H1 (cell line): ENCODE results near the gene SIPA1L3. TPM values are rescaled to one million over a fixed set of nuclear protein-coding genes. Genes with fewer than 3 reads are reported as not detected.

Source experiments
- CTCF ChIA-PET: fragments of 300-600 bp; sonication (Branson Sonifier 250); formaldehyde crosslinking; loops from one replicate; lab custom pipeline; 2021; ENCODE audit not compliant: partially characterized antibody; lab: Charles Lee
- POLR2A ChIA-PET: fragments of 300-600 bp; sonication (Branson Sonifier 250); formaldehyde crosslinking; loops from one replicate; lab custom pipeline; 2021; ENCODE audit warnings: inconsistent platforms; ENCODE audit not compliant: partially characterized antibody; lab: Charles Lee
- DNase-seq, 2 experiments: peaks; one replicate each; pipeline versions ENCODE4 v3.0.0 to v3.0.0-alpha.2; 2010 to 2022; ENCODE audit warnings: low spot score in 2 of 2, low read depth in 1 of 2, mixed read lengths in 1 of 2
- FAIRE-seq: peaks from 2 replicates; lab custom pipeline; 2011; peaks lifted over from hg19 to GRCh38; lab: Jason Lieb, UNC
- H2AFZ ChIP-seq: 2 replicates; pipeline ENCODE4 v1.8.1; 2012; ENCODE audit warnings: low read length, inconsistent platforms
- H2AK5ac ChIP-seq: 2 replicates; pipeline ENCODE4 v1.6.1; 2013; ENCODE audit warnings: low read depth, low read length
- H2BK120ac ChIP-seq: replicated peaks from 2 replicates; pipeline ENCODE3; 2013; ENCODE audit warnings: low read depth, low read length, inconsistent platforms
- H2BK12ac ChIP-seq: 2 replicates; pipeline ENCODE4 v1.6.1; 2013; ENCODE audit warnings: low read depth, low read length
- H2BK15ac ChIP-seq: 2 replicates; pipeline ENCODE4 v1.6.1; 2013; ENCODE audit warnings: low read length
- H2BK20ac ChIP-seq: 2 replicates; pipeline ENCODE4 v1.6.1; 2013; ENCODE audit warnings: low read length
- H2BK5ac ChIP-seq: 2 replicates; pipeline ENCODE4 v1.6.1; 2013; ENCODE audit warnings: low read depth, low read length
- H3K14ac ChIP-seq: 2 replicates; pipeline ENCODE4 v1.6.1; 2013; ENCODE audit warnings: inconsistent platforms; ENCODE audit not compliant: insufficient read length
- H3K18ac ChIP-seq: 2 replicates; pipeline ENCODE4 v1.6.1; 2013; ENCODE audit warnings: low read length; ENCODE audit errors: extremely low read depth
- H3K23ac ChIP-seq: 2 replicates; pipeline ENCODE4 v1.6.1; 2013; ENCODE audit warnings: inconsistent platforms; ENCODE audit not compliant: insufficient read length
- H3K23me2 ChIP-seq: 2 replicates; pipeline ENCODE4 v1.6.1; 2013; ENCODE audit warnings: low read depth, low read length
- H3K27ac ChIP-seq: 2 replicates; pipeline ENCODE4 v1.6.1; 2011; ENCODE audit warnings: low read depth, low read length, inconsistent platforms
- H3K27me3 ChIP-seq, 4 experiments: replicated peaks in 1 of 4; 1 replicate in 1 of 4; 2 replicates in 3 of 4; pipeline versions ENCODE4 v1.6.1 to v1.8.1; 2011 to 2013; ENCODE audit warnings: low read length in 3 of 4, mild to moderate bottlenecking in 3 of 4, inconsistent platforms in 2 of 4, mixed read lengths in 2 of 4, moderate library complexity in 1 of 4; ENCODE audit not compliant: control insufficient read depth in 3 of 4, insufficient read depth in 3 of 4; ENCODE audit errors: extremely low read depth in 1 of 4
- H3K36me3 ChIP-seq, 4 experiments: 2 replicates each; pipeline versions ENCODE4 v1.6.1 to v1.8.1; 2011 to 2013; ENCODE audit warnings: mild to moderate bottlenecking in 4 of 4, low read length in 3 of 4, moderate library complexity in 2 of 4, control low read depth in 1 of 4, inconsistent platforms in 1 of 4; ENCODE audit not compliant: insufficient read depth in 4 of 4, control insufficient read depth in 2 of 4
- H3K4ac ChIP-seq: replicated peaks from 2 replicates; pipeline ENCODE3; 2013; ENCODE audit warnings: low read length, low read depth, mixed read lengths, inconsistent platforms; ENCODE audit not compliant: insufficient read length
- H3K4me1 ChIP-seq, 4 experiments: replicated peaks in 1 of 4; 1 replicate in 1 of 4; 2 replicates in 3 of 4; pipeline versions ENCODE4 v1.6.1 to v1.8.1; 2011 to 2013; ENCODE audit warnings: low read length in 3 of 4, inconsistent platforms in 2 of 4, mixed read lengths in 1 of 4; ENCODE audit not compliant: insufficient read depth in 4 of 4, control insufficient read depth in 3 of 4
- H3K4me2 ChIP-seq, 2 experiments: 2 replicates each; pipeline versions ENCODE4 v1.6.1 to v1.8.1; 2011 to 2013; ENCODE audit warnings: low read depth in 2 of 2, low read length in 2 of 2, control low read depth in 1 of 2, inconsistent platforms in 1 of 2, mild to moderate bottlenecking in 1 of 2; ENCODE audit not compliant: insufficient read depth in 1 of 2
- H3K4me3 ChIP-seq, 4 experiments: fragments of 200-600, 300-600 bp in 1 of 4; sonication (generic), shearing (Covaris generic), sonication (Bioruptor Twin) in 1 of 4; 2 replicates each; pipeline versions ENCODE4 v1.5.1 to v1.8.1; 2011 to 2016; ENCODE audit warnings: low read length in 4 of 4, low read depth in 3 of 4, control low read depth in 2 of 4, inconsistent platforms in 2 of 4, mild to moderate bottlenecking in 2 of 4, mixed read lengths in 1 of 4, moderate library complexity in 1 of 4; ENCODE audit not compliant: insufficient read depth in 2 of 4; ENCODE audit errors: extremely low read depth in 1 of 4
- H3K56ac ChIP-seq: replicated peaks from 2 replicates; pipeline ENCODE3; 2013; ENCODE audit warnings: low read depth, mild to moderate bottlenecking, mixed read lengths, low read length, inconsistent platforms; ENCODE audit not compliant: insufficient read length
- H3K79me1 ChIP-seq: 2 replicates; pipeline ENCODE4 v1.6.1; 2013; ENCODE audit warnings: low read depth, low read length, control low read depth
- H3K79me2 ChIP-seq, 2 experiments: 2 replicates each; pipeline versions ENCODE4 v1.6.1 to v1.8.1; 2012 to 2013; ENCODE audit warnings: low read length in 2 of 2, mild to moderate bottlenecking in 2 of 2, inconsistent platforms in 1 of 2; ENCODE audit not compliant: insufficient read depth in 2 of 2, control insufficient read depth in 1 of 2
- H3K9ac ChIP-seq, 4 experiments: replicated peaks in 1 of 4; 1 replicate in 1 of 4; 2 replicates in 3 of 4; pipeline versions ENCODE4 v1.6.1 to v1.8.1; 2011 to 2013; ENCODE audit warnings: low read depth in 3 of 4, low read length in 3 of 4, control low read depth in 2 of 4, mild to moderate bottlenecking in 2 of 4, moderate library complexity in 2 of 4, inconsistent platforms in 1 of 4; ENCODE audit errors: extremely low read depth in 1 of 4
- H3K9me3 ChIP-seq, 2 experiments: 2 replicates each; pipeline versions ENCODE4 v1.6.1 to v1.8.1; 2012 to 2013; ENCODE audit warnings: mild to moderate bottlenecking in 2 of 2, moderate library complexity in 2 of 2, control low read depth in 1 of 2, inconsistent platforms in 1 of 2, low read depth in 1 of 2, low read length in 1 of 2, mixed read lengths in 1 of 2; ENCODE audit not compliant: insufficient read depth in 2 of 2
- H4K20me1 ChIP-seq, 2 experiments: replicated peaks in 1 of 2; 2 replicates each; pipeline versions ENCODE3 to v1.8.1; 2011 to 2013; ENCODE audit warnings: inconsistent platforms in 2 of 2, low read length in 2 of 2, mild to moderate bottlenecking in 1 of 2; ENCODE audit not compliant: insufficient read depth in 2 of 2, control insufficient read depth in 1 of 2
- H4K5ac ChIP-seq: 2 replicates; pipeline ENCODE4 v1.6.1; 2013; ENCODE audit warnings: low read length, low read depth, mixed read lengths, inconsistent platforms; ENCODE audit not compliant: insufficient read length
- H4K8ac ChIP-seq: 2 replicates; pipeline ENCODE4 v1.8.0; 2013; ENCODE audit warnings: mild to moderate bottlenecking, moderate library complexity, low read length, inconsistent platforms; ENCODE audit not compliant: insufficient read depth; ENCODE audit errors: extremely low read depth
- H4K91ac ChIP-seq: replicated peaks from 2 replicates; pipeline ENCODE3; 2013; ENCODE audit warnings: low read length, mixed read lengths, inconsistent platforms; ENCODE audit not compliant: insufficient read length
- ASH2L ChIP-seq: fragments of 200-600, 300-600 bp; sonication (generic); IDR thresholded peaks from one replicate; pipeline ENCODE4 v1.7.1; 2017; ENCODE audit warnings: low read length
- EGR1 ChIP-seq: IDR thresholded peaks from 2 replicates; pipeline ENCODE4 v1.6.1; 2011; ENCODE audit warnings: low read depth, low read length, borderline replicate concordance
- FOSL1 ChIP-seq: IDR thresholded peaks from 2 replicates; pipeline ENCODE4 v1.6.1; 2011; ENCODE audit warnings: mild to moderate bottlenecking, low read depth, low read length, moderate library complexity; ENCODE audit not compliant: insufficient read depth
- GABPA ChIP-seq: IDR thresholded peaks from 2 replicates; pipeline ENCODE4 v1.6.1; 2011; ENCODE audit warnings: mild to moderate bottlenecking, low read length, moderate library complexity, borderline replicate concordance; ENCODE audit not compliant: insufficient read depth
- KDM1A ChIP-seq: fragments of 200-600, 300-600 bp; sonication (generic); IDR thresholded peaks from 2 replicates; pipeline ENCODE4 v1.7.1; 2016; ENCODE audit warnings: mild to moderate bottlenecking, low read length, borderline replicate concordance
- MAFK ChIP-seq: IDR thresholded peaks from 2 replicates; pipeline ENCODE4 v1.6.1; 2012; ENCODE audit warnings: low read depth, mild to moderate bottlenecking, improper control_type of control experiment, low read length
- NANOG ChIP-seq: IDR thresholded peaks from 2 replicates; pipeline ENCODE4 v1.6.1; 2011; ENCODE audit warnings: low read length, low read depth, mild to moderate bottlenecking, inconsistent platforms; ENCODE audit not compliant: insufficient read depth, poor library complexity, severe bottlenecking
- TAF1 ChIP-seq: IDR thresholded peaks from 2 replicates; pipeline ENCODE4 v1.6.1; 2011; ENCODE audit warnings: mild to moderate bottlenecking, low read depth, low read length
- TBP ChIP-seq: IDR thresholded peaks from 2 replicates; pipeline ENCODE4 v1.6.1; 2011; ENCODE audit warnings: low read depth, low read length, improper control_type of control experiment
- YY1 ChIP-seq: IDR thresholded peaks from 2 replicates; pipeline ENCODE4 v1.6.1; 2011; ENCODE audit warnings: low read depth, mild to moderate bottlenecking, low read length
- WGBS, 2 experiments: shearing (Covaris generic) in 1 of 2; methylation state at CpG; one replicate each; pipeline versions ENCODE4 v1.1.6 to v1.1.7; 2013 to 2015; ENCODE audit warnings: low lambda C conversion rate in 2 of 2, mixed read lengths in 2 of 2, inconsistent platforms in 1 of 2, low coverage in 1 of 2, missing lambda C conversion rate in 1 of 2; ENCODE audit not compliant: insufficient replicate concordance in 2 of 2, insufficient coverage in 1 of 2, insufficient read length in 1 of 2; ENCODE audit errors: extremely low coverage in 1 of 2, missing lambda C conversion rate in 1 of 2; 5-methylcytosine and 5-hydroxymethylcytosine counted together
- polyA plus RNA-seq, 7 experiments: library from polyadenylated mRNA; depleted of rRNA in 3 of 7; stranded (reverse) in 5 of 7; unstranded in 2 of 7; fragments of >200 nt in 5 of 7; fragments of 200-250 nt in 2 of 7; gene quantifications; 1 replicate in 5 of 7; 2 replicates in 1 of 7; 4 replicates in 1 of 7; pipeline versions ENCODE4 v1.2.1 to v1.2.3, GENCODE V29; 2011 to 2013; ENCODE audit warnings: missing spikeins in 2 of 7, mixed read lengths in 2 of 7
- total RNA-seq: library from RNA; stranded (reverse); fragmentation: NEBNext Ultra II Directional; extraction: Animal tissue kit (Norgen Biotek cat#: 25700); gene quantifications from 2 replicates; pipeline ENCODE4 v1.2.1, GENCODE V29; 2021
- TF ChIP-seq, protein P1 (sequence below): IDR thresholded peaks from 2 replicates; pipeline ENCODE4 v1.6.1; 2012; ENCODE audit warnings: inconsistent platforms

Gene SIPA1L3
- total and polyA plus RNA-seq, 2 of the 8 experiments (the other 6 are each of a cell fraction or from before 2014, with no cell fraction given) = 15.0 to 54.9 TPM

DNA sequence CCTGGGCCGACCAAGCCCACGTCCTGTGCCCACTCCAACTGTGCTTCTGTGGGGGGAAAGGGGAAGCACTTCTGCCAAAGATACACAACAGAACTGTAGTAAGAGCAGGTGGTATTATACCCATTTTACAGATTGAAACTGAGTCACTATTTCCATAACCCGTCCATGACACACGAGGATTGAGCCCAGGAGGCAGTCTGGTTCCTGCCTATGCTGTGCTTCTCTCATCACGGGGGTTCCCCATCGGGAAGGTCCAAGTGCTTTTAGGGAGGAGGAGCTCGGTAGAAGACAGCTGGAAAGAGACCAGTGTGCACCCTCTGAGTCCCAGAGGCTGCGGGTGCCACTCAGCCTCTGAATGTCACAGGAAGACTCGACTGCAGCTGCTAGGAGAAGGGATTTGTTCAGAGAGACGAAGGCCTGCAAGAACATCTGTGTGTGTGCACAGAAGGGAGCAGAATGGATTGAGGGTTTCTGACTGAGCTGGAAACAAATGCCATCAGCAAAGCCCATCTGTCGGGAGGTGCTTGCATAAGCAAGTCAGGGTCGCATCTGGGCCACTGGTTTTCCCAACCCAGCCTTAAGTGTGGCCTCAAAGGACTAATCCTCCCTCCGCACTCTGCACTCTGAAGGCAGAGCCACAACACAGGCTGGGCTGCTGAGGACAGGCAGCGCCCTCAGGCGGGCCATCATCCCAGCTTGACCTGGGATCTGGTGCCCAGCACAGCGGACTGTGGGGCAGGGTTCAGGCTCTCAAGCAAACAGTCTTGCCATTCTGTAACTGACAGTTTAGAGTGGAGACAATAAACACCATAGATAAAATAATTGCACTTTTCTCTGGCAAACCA, 167.1 kb downstream of the SIPA1L3 start:
- Histone ChIP-seq H2BK15ac (no peak overlapping the region), H3K4me2 (no peak overlapping the region), H2AFZ (no peak overlapping the region), H3K23me2 (peaks cover 3% of the 10 kb centered on the region; the same call in 1 of the 2 replicates), H2BK12ac (no peak overlapping the region), H2BK20ac (no peak overlapping the region; the same call in 1 of the 2 replicates), H4K20me1 (peaks cover 0 to 4% of the 10 kb centered on the region in 2 experiments), H4K91ac (no peak overlapping the region), H3K18ac (no peak overlapping the region; the same call in 1 of the 2 replicates), H3K79me2 (no peaks in the 10 kb centered on the region), H3K9ac (no peak overlapping the region), H3K4me3 (no peak overlapping the region), H3K14ac (no peak overlapping the region), H4K8ac (no peak overlapping the region), H3K4ac (no peak overlapping the region), H3K23ac (no peak overlapping the region), H3K4me1 (no peaks in the 10 kb centered on the region; a peak in 1 of 7 replicates), H2BK5ac (no peak overlapping the region), H3K36me3 (no peaks in the 10 kb centered on the region; a peak in 1 of 8 replicates), H3K9me3 (no peaks in the 10 kb centered on the region), H2BK120ac (no peak overlapping the region), H4K5ac (no peak overlapping the region), H2AK5ac (no peak overlapping the region), H3K79me1 (no peaks in the 10 kb centered on the region; the same call in 1 of the 2 replicates), H3K27me3 (no peaks in the 10 kb centered on the region), H3K27ac (no peak overlapping the region), H3K56ac (no peak overlapping the region)
- peak; percentile 36 to 65 for DNase-seq
- ChIA-PET POLR2A (interaction anchor here (0.8 to 1.0 kb wide), 3 partner anchors 69 to 170 kb away, joined by 3 to 4 read pairs (median 4); partner anchors contain the start of genes SIPA1L3 and WDR87), CTCF (interaction anchor here (0.7 to 8.2 kb wide), 15 partner anchors 8 to 178 kb away, joined by 3 to 57 read pairs (median 4); no protein-coding TSS in a partner anchor)
- no peak for FAIRE-seq
- 77% methylated on average over 16 of the region's 16 CpGs; no CpG with 5 or more reads in 1 of the 2 experiments for WGBS, 2 experiments
- TF ChIP-seq MAFK = no peak
- TF ChIP-seq, protein P1, sequence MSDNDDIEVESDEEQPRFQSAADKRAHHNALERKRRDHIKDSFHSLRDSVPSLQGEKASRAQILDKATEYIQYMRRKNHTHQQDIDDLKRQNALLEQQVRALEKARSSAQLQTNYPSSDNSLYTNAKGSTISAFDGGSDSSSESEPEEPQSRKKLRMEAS = no peak
- peak; percentile 35; the same call in 1 of the 2 replicates for TF ChIP-seq GABPA
- TF ChIP-seq KDM1A = 0 out of 2 replicates have a peak, but pooled peaks have one; percentile 19
- 0 out of 2 replicates have a peak, but pooled peaks have one; percentile 20 for TF ChIP-seq YY1
- TF ChIP-seq ASH2L = peak; percentile 26
- no peak for TF ChIP-seq NANOG
- no peak for TF ChIP-seq FOSL1
- TF ChIP-seq TBP = peak; percentile 72; the same call in 1 of the 2 replicates
- 0 out of 2 replicates have a peak, but pooled peaks have one; percentile 16 for TF ChIP-seq TAF1
- TF ChIP-seq EGR1 = no peak
